ENCODE results near the gene SF1. TPM values are rescaled to one million over a fixed set of nuclear protein-coding genes. Genes with fewer than 3 reads are reported as not detected.

Gene SF1
- total RNA-seq, 4 donors from 2014 or later = 270 to 559 (median 373) TPM

GRCh38 chr11:64717268-64717578 is 61.1 kb downstream of the SF1 start:
- Histone ChIP-seq H3K27me3 (peaks cover 100% of the 10 kb centered on the region), H3K27ac (no peak overlapping the region), H3K36me3 (no peaks in the 10 kb centered on the region), H3K9me3 (no peaks in the 10 kb centered on the region), H3K4me1 (peaks cover 15% of the 10 kb centered on the region), H3K4me3 (no peak overlapping the region)
- WGBS = 71% methylated on average over 4 of the region's 4 CpGs
- TF ChIP-seq POLR2AphosphoS5 (IDR thresholded peaks at IDR 0.05) = no peak
- no peak for TF ChIP-seq POLR2A (IDR thresholded peaks at IDR 0.05)
- no peak for TF ChIP-seq EP300 (IDR thresholded peaks at IDR 0.05)
- no peak for TF ChIP-seq CTCF (IDR thresholded peaks at IDR 0.05)
- DNase-seq (ENCODE audit: low spot score in 2 of 2) = no peak

- no peak overlapping the region for H3K27ac ChIP-seq
- H3K4me1 ChIP-seq = peaks cover 15% of the 10 kb centered on the region
- 47% methylated on average over 18 of the region's 21 CpGs for WGBS
- TF ChIP-seq POLR2AphosphoS5 (IDR thresholded peaks at IDR 0.05) (no peak), CTCF (IDR thresholded peaks at IDR 0.05) (no peak), EP300 (IDR thresholded peaks at IDR 0.05) (no peak), POLR2A (IDR thresholded peaks at IDR 0.05) (no peak)
- H3K27me3 ChIP-seq = peaks cover 100% of the 10 kb centered on the region
- no peaks in the 10 kb centered on the region for H3K9me3 ChIP-seq
- DNase-seq (ENCODE audit: low spot score in 2 of 2) = no peak
- no peak overlapping the region for H3K4me3 ChIP-seq
- H3K36me3 ChIP-seq = no peaks in the 10 kb centered on the region
Observed at GRCh38 chr11:64716473-64717267, 61.7 kb downstream of the SF1 start.

GRCh38 chr11:64715756-64716472 is 62.4 kb downstream of the SF1 start:
- H3K36me3 ChIP-seq = no peaks in the 10 kb centered on the region
- WGBS = 56% methylated on average over 13 of the region's 13 CpGs
- no peak overlapping the region for H3K4me3 ChIP-seq
- peaks cover 20% of the 10 kb centered on the region for H3K4me1 ChIP-seq
- H3K27ac ChIP-seq = no peak overlapping the region
- H3K9me3 ChIP-seq = no peaks in the 10 kb centered on the region
- H3K27me3 ChIP-seq = peaks cover 100% of the 10 kb centered on the region
- TF ChIP-seq EP300 (IDR thresholded peaks at IDR 0.05) (no peak), POLR2A (IDR thresholded peaks at IDR 0.05) (no peak), POLR2AphosphoS5 (IDR thresholded peaks at IDR 0.05) (no peak), CTCF (IDR thresholded peaks at IDR 0.05) (no peak)
- DNase-seq (ENCODE audit: low spot score in 2 of 2) = no peak

GRCh38 chr11:64715110-64715509 is 63.2 kb downstream of the SF1 start:
- WGBS = 52% methylated on average over 5 of the region's 5 CpGs
- TF ChIP-seq POLR2AphosphoS5 (IDR thresholded peaks at IDR 0.05) = no peak
- TF ChIP-seq CTCF (IDR thresholded peaks at IDR 0.05) = no peak
- no peak for TF ChIP-seq EP300 (IDR thresholded peaks at IDR 0.05)
- no peak for TF ChIP-seq POLR2A (IDR thresholded peaks at IDR 0.05)
- DNase-seq (ENCODE audit: low spot score in 2 of 2) = no peak
- no peak overlapping the region for H3K4me3 ChIP-seq
- H3K9me3 ChIP-seq = no peaks in the 10 kb centered on the region
- no peak overlapping the region for H3K27ac ChIP-seq
- peaks cover 100% of the 10 kb centered on the region for H3K27me3 ChIP-seq
- no peaks in the 10 kb centered on the region for H3K36me3 ChIP-seq
- H3K4me1 ChIP-seq = peaks cover 22% of the 10 kb centered on the region

- peaks cover 22% of the 10 kb centered on the region for H3K4me1 ChIP-seq
- no peak for TF ChIP-seq POLR2A (IDR thresholded peaks at IDR 0.05)
- no peaks in the 10 kb centered on the region for H3K9me3 ChIP-seq
- no peak overlapping the region for H3K27ac ChIP-seq
- no peaks in the 10 kb centered on the region for H3K36me3 ChIP-seq
- 33% methylated on average over 5 of the region's 5 CpGs for WGBS
- no peak overlapping the region for H3K4me3 ChIP-seq
- no peak for DNase-seq (ENCODE audit: low spot score in 2 of 2)
- H3K27me3 ChIP-seq = peaks cover 100% of the 10 kb centered on the region
Observed at GRCh38 chr11:64714666-64715065, 63.7 kb downstream of the SF1 start.

Other genes with a start within 250 kb of the SF1 start
- gene SLC22A11, start 222.6 kb downstream of the SF1 start, total RNA-seq = not detected
- not detected for gene SLC22A12, start 187.3 kb downstream of the SF1 start, total RNA-seq
- under 1 TPM in 3 of 4 donors, not detected in 1; 0.21 to 0.72 (median 0.64) TPM for gene NRXN2, start 55.3 kb downstream of the SF1 start, total RNA-seq
- 1 to 10 TPM in 2 of 4 donors, under 1 TPM in 2; 0.64 to 7.6 (median 3.9) TPM for gene RASGRP2, start 34.4 kb downstream of the SF1 start, total RNA-seq
- gene PYGM, start 18.6 kb downstream of the SF1 start, total RNA-seq = 1 to 10 TPM; 1.1 to 2.7 (median 1.2) TPM
- 10 to 100 TPM; 13.6 to 20.4 (median 15.3) TPM for gene MAP4K2, start 24.7 kb upstream of the SF1 start, total RNA-seq
- 10 to 100 TPM; 26.9 to 46.6 (median 36.1) TPM for gene MEN1, start 32.0 kb upstream of the SF1 start, total RNA-seq
- gene CDC42BPG, start 66.1 kb upstream of the SF1 start, total RNA-seq = 10 to 100 TPM; 42.2 to 64.9 (median 61.1) TPM
- gene EHD1, start 100.1 kb upstream of the SF1 start, total RNA-seq = 10 to 100 TPM; 47.8 to 85.4 (median 76.8) TPM
- gene ATG2A, start 138.7 kb upstream of the SF1 start, total RNA-seq = 10 to 100 TPM; 69.5 to 82.2 (median 76.0) TPM
- 10 to 100 TPM; 20.1 to 38.3 (median 27.3) TPM for gene PPP2R5B, start 146.1 kb upstream of the SF1 start, total RNA-seq
- gene GPHA2, start 157.4 kb upstream of the SF1 start, total RNA-seq = not detected
- not detected for gene MAJIN, start 193.6 kb upstream of the SF1 start, total RNA-seq
- gene BATF2, start 218.4 kb upstream of the SF1 start, total RNA-seq = under 1 TPM in 2 of 4 donors, not detected in 2; 0.30 to 0.38 TPM
- 10 to 100 TPM; 67.8 to 91.3 (median 87.8) TPM for gene ARL2, start 235.6 kb upstream of the SF1 start, total RNA-seq
- 10 to 100 TPM; 12.1 to 30.9 (median 24.2) TPM for gene SNX15, start 248.9 kb upstream of the SF1 start, total RNA-seq